ENCODE data around the gene FCRL4.

- no peak for TF ChIP-seq POLR2A (IDR thresholded peaks at IDR 0.05)
- TF ChIP-seq CTCF (IDR thresholded peaks at IDR 0.05), result no peak
Measured at GRCh38 chr1:157646144-157646543, 48.3 kb upstream of the FCRL4 start.

All from Peyer's patch (tissue), 4 donors.